Measurements from ENCODE around the gene FUT2. TPM values are rescaled to one million over a fixed set of nuclear protein-coding genes. Genes with fewer than 3 reads are reported as not detected.
A peak's percentile ranks its signal among the peaks of the same experiment; 100 is the strongest.

The FUT2 gene
- total RNA-seq, 1 donor from 2014 or later, result not detected

- Histone ChIP-seq H3K9me3 (no peaks in the 10 kb centered on the region), H3K4me1 (peaks cover 12 to 18% of the 10 kb centered on the region in 2 donors), H3K27me3 (no peaks in the 10 kb centered on the region), H3K36me3 (no peaks in the 10 kb centered on the region), H3K27ac (peak overlapping the region in 1 of 2 donors; percentile 46), H3K4me3 (peak overlapping the region; percentile 64 to 75)
- intact Hi-C loops (cut with DNase I), result loop anchor here (5.0 to 10.0 kb wide), 2 partner anchors 124 to 348 kb away; partner anchors contain the start of genes HSD17B14, SYNGR4 and TMEM143
- TF ChIP-seq, protein P1, sequence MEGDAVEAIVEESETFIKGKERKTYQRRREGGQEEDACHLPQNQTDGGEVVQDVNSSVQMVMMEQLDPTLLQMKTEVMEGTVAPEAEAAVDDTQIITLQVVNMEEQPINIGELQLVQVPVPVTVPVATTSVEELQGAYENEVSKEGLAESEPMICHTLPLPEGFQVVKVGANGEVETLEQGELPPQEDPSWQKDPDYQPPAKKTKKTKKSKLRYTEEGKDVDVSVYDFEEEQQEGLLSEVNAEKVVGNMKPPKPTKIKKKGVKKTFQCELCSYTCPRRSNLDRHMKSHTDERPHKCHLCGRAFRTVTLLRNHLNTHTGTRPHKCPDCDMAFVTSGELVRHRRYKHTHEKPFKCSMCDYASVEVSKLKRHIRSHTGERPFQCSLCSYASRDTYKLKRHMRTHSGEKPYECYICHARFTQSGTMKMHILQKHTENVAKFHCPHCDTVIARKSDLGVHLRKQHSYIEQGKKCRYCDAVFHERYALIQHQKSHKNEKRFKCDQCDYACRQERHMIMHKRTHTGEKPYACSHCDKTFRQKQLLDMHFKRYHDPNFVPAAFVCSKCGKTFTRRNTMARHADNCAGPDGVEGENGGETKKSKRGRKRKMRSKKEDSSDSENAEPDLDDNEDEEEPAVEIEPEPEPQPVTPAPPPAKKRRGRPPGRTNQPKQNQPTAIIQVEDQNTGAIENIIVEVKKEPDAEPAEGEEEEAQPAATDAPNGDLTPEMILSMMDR (IDR thresholded peaks at IDR 0.05), result no peak
- no peak for DNase-seq (ENCODE audit: low spot score in 2 of 2)
Observed at GRCh38 chr19:48713041-48713863, 17.5 kb downstream of the FUT2 start.

GRCh38 chr19:48713864-48714755 is 18.3 kb downstream of the FUT2 start:
- Histone ChIP-seq H3K36me3 (no peaks in the 10 kb centered on the region), H3K27ac (peak overlapping the region; percentile 69 to 79), H3K4me1 (peaks cover 12 to 18% of the 10 kb centered on the region in 2 donors), H3K27me3 (no peaks in the 10 kb centered on the region), H3K9me3 (no peaks in the 10 kb centered on the region), H3K4me3 (peak overlapping the region; percentile 64 to 75)
- intact Hi-C loops (cut with DNase I), result loop anchor here (1.0 to 10.0 kb wide), 5 partner anchors 24 to 349 kb away; partner anchors contain the start of genes CA11, HSD17B14, SYNGR4 and TMEM143
- DNase-seq (ENCODE audit: low spot score in 2 of 2), result peak; percentile 97 to 99
- TF ChIP-seq, protein P1 (IDR thresholded peaks at IDR 0.05), result no peak

GRCh38 chr19:48714759-48715675 is 19.2 kb downstream of the FUT2 start:
- TF ChIP-seq, protein P1 (IDR thresholded peaks at IDR 0.05), result no peak
- Histone ChIP-seq H3K27ac (peak overlapping the region; percentile 69 to 79), H3K9me3 (no peaks in the 10 kb centered on the region), H3K27me3 (no peaks in the 10 kb centered on the region), H3K4me3 (peak overlapping the region; percentile 42 to 75), H3K36me3 (no peaks in the 10 kb centered on the region), H3K4me1 (peaks cover 15 to 20% of the 10 kb centered on the region in 2 donors)
- no peak for DNase-seq (ENCODE audit: low spot score in 2 of 2)
- intact Hi-C loops (cut with DNase I), result loop anchor here (1.0 to 10.0 kb wide), 5 partner anchors 23 to 350 kb away; partner anchors contain the start of genes CA11, HSD17B14, SYNGR4 and TMEM143

GRCh38 chr19:48715681-48716171 is 20.0 kb downstream of the FUT2 start:
- Histone ChIP-seq H3K4me1 (peaks cover 15 to 24% of the 10 kb centered on the region in 2 donors), H3K36me3 (no peaks in the 10 kb centered on the region), H3K9me3 (no peaks in the 10 kb centered on the region), H3K4me3 (peak overlapping the region in 1 of 2 donors; percentile 75), H3K27ac (peak overlapping the region; percentile 8 to 45), H3K27me3 (no peaks in the 10 kb centered on the region)
- no peak for DNase-seq (ENCODE audit: low spot score in 2 of 2)
- intact Hi-C loops (cut with DNase I), result loop anchor here (2.0 to 10.0 kb wide), 2 partner anchors 41 to 351 kb away; partner anchors contain the start of genes SYNGR4 and TMEM143
- TF ChIP-seq, protein P1 (IDR thresholded peaks at IDR 0.05), result no peak
